HCT116 (cell line): ENCODE data around the gene RSAD1. TPM values are rescaled to one million over a fixed set of nuclear protein-coding genes. Genes with fewer than 3 reads are reported as not detected.

ENCODE experiments used
- ATAC-seq: fragments of 200-7000 bp; cut with Tn5 transposase; 2 replicates; pipeline ENCODE4 v1.9.1; 2020; ENCODE audit warnings: mild to moderate bottlenecking, moderate library complexity
- BruUV-seq: library from RNA; stranded (reverse); fragments of 400-500 nt; replicated peaks from 2 replicates; lab custom pipeline; 2021; lab: Mats Ljungman, UMichigan
- CTCF ChIA-PET: fragments of 300-600 bp; sonication (Branson Sonifier 250); formaldehyde crosslinking; loops from one replicate; lab custom pipeline; 2021; ENCODE audit warnings: antibody characterized with exemption; lab: Charles Lee
- POLR2A ChIA-PET: fragments of 300-600, 350-600 bp; sonication (Branson Sonifier 250); formaldehyde crosslinking; loops from one replicate; lab custom pipeline; 2021; ENCODE audit warnings: antibody characterized with exemption; lab: Charles Lee
- RAD21 ChIA-PET, 2 experiments: fragments of 300-600 bp; sonication (Branson Sonifier 250); formaldehyde crosslinking; loops; one replicate each; lab custom pipeline; 2023; ENCODE audit warnings: low total read pairs in 2 of 2; ENCODE audit not compliant: uncharacterized antibody in 2 of 2, unreplicated experiment in 2 of 2, low non-redundant PET in 1 of 2; lab: Charles Lee
- DNase-seq: peaks from one replicate; pipeline ENCODE4 v3.0.0-alpha.2; 2010; ENCODE audit warnings: low read depth, low spot score
- H2AFZ ChIP-seq: fragments of 200-600 bp; shearing (Covaris generic), sonication (generic); 2 replicates; pipeline ENCODE4 v1.6.1; 2017; ENCODE audit warnings: low read depth, mixed run types, mixed read lengths, antibody characterized with exemption, low read length; ENCODE audit not compliant: poor library complexity, severe bottlenecking
- H3K27ac ChIP-seq: 2 replicates; pipeline ENCODE4 v1.5.1; 2012; ENCODE audit warnings: low read depth, low read length
- H3K27me3 ChIP-seq: fragments of 200-600 bp; sonication (generic); 2 replicates; pipeline ENCODE4 v1.6.1; 2016; ENCODE audit warnings: mixed run types, low read length, mixed read lengths; ENCODE audit not compliant: insufficient read depth
- H3K36me3 ChIP-seq, 2 experiments: fragments of 200-500 bp in 1 of 2; fragments of 200-600 bp in 1 of 2; sonication (Bioruptor generic) in 1 of 2; sonication (generic) in 1 of 2; 2 replicates each; pipeline versions ENCODE4 v1.5.1 to v1.6.1; 2014 to 2016; ENCODE audit warnings: low read length in 2 of 2, inconsistent platforms in 1 of 2, mixed read lengths in 1 of 2, mixed run types in 1 of 2; ENCODE audit not compliant: insufficient read depth in 2 of 2, control insufficient read depth in 1 of 2
- H3K4me1 ChIP-seq, 2 experiments: fragments of 200-600 bp in 1 of 2; sonication (generic) in 1 of 2; 2 replicates each; pipeline versions ENCODE4 v1.5.1 to v1.6.1; 2012 to 2017; ENCODE audit warnings: low read length in 2 of 2, inconsistent platforms in 1 of 2, mild to moderate bottlenecking in 1 of 2, mixed read lengths in 1 of 2, mixed run types in 1 of 2, moderate library complexity in 1 of 2; ENCODE audit not compliant: insufficient read depth in 2 of 2, control insufficient read depth in 1 of 2
- H3K4me2 ChIP-seq: fragments of 200-600 bp; sonication (generic); 2 replicates; pipeline ENCODE4 v1.6.1; 2017; ENCODE audit warnings: mixed run types, low read length, mixed read lengths
- H3K4me3 ChIP-seq, 2 experiments: fragments of 200-600 bp in 1 of 2; sonication (generic) in 1 of 2; replicated peaks in 1 of 2; 2 replicates each; pipeline ENCODE4 v1.5.1; 2011 to 2016; ENCODE audit warnings: low read length in 2 of 2, control low read depth in 1 of 2, low read depth in 1 of 2, mild to moderate bottlenecking in 1 of 2, mixed read lengths in 1 of 2, mixed run types in 1 of 2
- H3K79me2 ChIP-seq: fragments of 200-600 bp; sonication (generic); 2 replicates; pipeline ENCODE4 v1.6.1; 2017; ENCODE audit warnings: mild to moderate bottlenecking, mixed run types, low read length, moderate library complexity, mixed read lengths; ENCODE audit not compliant: insufficient read depth
- H3K9ac ChIP-seq: fragments of 200-600 bp; sonication (generic); 2 replicates; pipeline ENCODE4 v1.6.1; 2016; ENCODE audit warnings: low read length, mixed read lengths
- H3K9me2 ChIP-seq: fragments of 200-600 bp; sonication (generic), shearing (Covaris generic); 2 replicates; pipeline ENCODE4 v1.6.1; 2017; ENCODE audit warnings: mixed run types, mild to moderate bottlenecking, moderate library complexity; ENCODE audit not compliant: insufficient read depth
- H3K9me3 ChIP-seq, 2 experiments: fragments of 200-500 bp in 1 of 2; fragments of 200-600 bp in 1 of 2; sonication (Bioruptor generic) in 1 of 2; sonication (generic) in 1 of 2; 2 replicates each; pipeline ENCODE4 v1.6.1; 2014 to 2017; ENCODE audit warnings: low read length in 2 of 2, mixed read lengths in 2 of 2, inconsistent platforms in 1 of 2, low read depth in 1 of 2, mild to moderate bottlenecking in 1 of 2, mixed run types in 1 of 2, moderate library complexity in 1 of 2; ENCODE audit not compliant: control insufficient read depth in 1 of 2, insufficient read depth in 1 of 2
- H4K20me1 ChIP-seq: fragments of 200-600 bp; sonication (generic), shearing (Covaris generic); 2 replicates; pipeline ENCODE4 v1.6.1; 2017; ENCODE audit warnings: mixed run types, mild to moderate bottlenecking, moderate library complexity; ENCODE audit not compliant: insufficient read depth
- CBX3 ChIP-seq: IDR thresholded peaks from 2 replicates; pipeline ENCODE4 v1.6.1; 2012; ENCODE audit warnings: low read depth
- EGR1 ChIP-seq: IDR thresholded peaks from 2 replicates; pipeline ENCODE4 v1.6.1; 2012; ENCODE audit warnings: low read depth
- EZH2 ChIP-seq: fragments of 200-600 bp; sonication (generic); IDR thresholded peaks from 2 replicates; pipeline ENCODE4 v1.6.1; 2017; ENCODE audit warnings: antibody characterized with exemption, mixed run types
- EZH2phosphoT487 ChIP-seq: fragments of 200-600 bp; IDR thresholded peaks from 2 replicates; pipeline ENCODE4 v1.6.1; 2018; ENCODE audit warnings: antibody characterized with exemption, borderline replicate concordance
- FOSL1 ChIP-seq: IDR thresholded peaks from 2 replicates; pipeline ENCODE4 v1.6.1; 2012; ENCODE audit warnings: low read depth
- JUND ChIP-seq: IDR thresholded peaks from 2 replicates; pipeline ENCODE4 v1.6.1; 2012
- POLR2A ChIP-seq: IDR thresholded peaks from 2 replicates; pipeline ENCODE4 v1.7.0; 2011; ENCODE audit warnings: borderline replicate concordance; ENCODE audit not compliant: insufficient read depth, insufficient read length; ENCODE audit errors: extremely low read depth
- POLR2AphosphoS5 ChIP-seq: IDR thresholded peaks from 2 replicates; pipeline ENCODE4 v1.6.1; 2011; ENCODE audit warnings: mild to moderate bottlenecking, low read depth, low read length, moderate library complexity
- RAD21 ChIP-seq: IDR thresholded peaks from 2 replicates; pipeline ENCODE4 v1.6.1; 2012; ENCODE audit warnings: low read depth, mild to moderate bottlenecking
- SIN3A ChIP-seq: IDR thresholded peaks from 2 replicates; pipeline ENCODE4 v1.6.1; 2012; ENCODE audit warnings: low read depth
- SP1 ChIP-seq: IDR thresholded peaks from 2 replicates; pipeline ENCODE4 v1.6.1; 2012; ENCODE audit warnings: low read depth
- YY1 ChIP-seq: IDR thresholded peaks from 2 replicates; pipeline ENCODE4 v1.6.1; 2011; ENCODE audit warnings: low read length, low read depth, moderate library complexity, mild to moderate bottlenecking; ENCODE audit not compliant: insufficient replicate concordance; ENCODE audit errors: extremely low read depth
- intact Hi-C: fragments of 100-400 bp; cut with micrococcal nuclease; formaldehyde crosslinking; loops from 2 replicates; pipeline ENCODE4 v1.10.0; 2022
- total RNA-seq: library from RNA; stranded (reverse); gene quantifications from one replicate; pipeline ENCODE4 v1.2.1, GENCODE V29; 2021; ENCODE audit not compliant: unreplicated experiment
- TF ChIP-seq, protein P1 (sequence below): IDR thresholded peaks from 2 replicates; pipeline ENCODE4 v1.6.1; 2012; ENCODE audit warnings: low read depth
- TF ChIP-seq, protein P2 (sequence below): IDR thresholded peaks from 2 replicates; pipeline ENCODE4 v1.6.1; 2011; ENCODE audit warnings: mild to moderate bottlenecking, low read length, moderate library complexity; ENCODE audit not compliant: insufficient replicate concordance; ENCODE audit errors: extremely low read depth

Gene RSAD1
- total RNA-seq, 1 experiment from 2014 or later: 82.7 TPM

GRCh38 chr17:50518384-50519023, 39.8 kb downstream of the RSAD1 start:
- ChIA-PET POLR2A (no interaction called here), RAD21 (no interaction called here)
- BruUV-seq: no TSS peak
- TF ChIP-seq POLR2AphosphoS5 (no peak), FOSL1 (no peak), SIN3A (no peak), YY1 (no peak), POLR2A (no peak), EZH2phosphoT487 (no peak), EZH2 (no peak), SP1 (no peak), JUND (no peak), RAD21 (no peak), EGR1 (no peak), CBX3 (no peak)
- TF ChIP-seq, protein P1, sequence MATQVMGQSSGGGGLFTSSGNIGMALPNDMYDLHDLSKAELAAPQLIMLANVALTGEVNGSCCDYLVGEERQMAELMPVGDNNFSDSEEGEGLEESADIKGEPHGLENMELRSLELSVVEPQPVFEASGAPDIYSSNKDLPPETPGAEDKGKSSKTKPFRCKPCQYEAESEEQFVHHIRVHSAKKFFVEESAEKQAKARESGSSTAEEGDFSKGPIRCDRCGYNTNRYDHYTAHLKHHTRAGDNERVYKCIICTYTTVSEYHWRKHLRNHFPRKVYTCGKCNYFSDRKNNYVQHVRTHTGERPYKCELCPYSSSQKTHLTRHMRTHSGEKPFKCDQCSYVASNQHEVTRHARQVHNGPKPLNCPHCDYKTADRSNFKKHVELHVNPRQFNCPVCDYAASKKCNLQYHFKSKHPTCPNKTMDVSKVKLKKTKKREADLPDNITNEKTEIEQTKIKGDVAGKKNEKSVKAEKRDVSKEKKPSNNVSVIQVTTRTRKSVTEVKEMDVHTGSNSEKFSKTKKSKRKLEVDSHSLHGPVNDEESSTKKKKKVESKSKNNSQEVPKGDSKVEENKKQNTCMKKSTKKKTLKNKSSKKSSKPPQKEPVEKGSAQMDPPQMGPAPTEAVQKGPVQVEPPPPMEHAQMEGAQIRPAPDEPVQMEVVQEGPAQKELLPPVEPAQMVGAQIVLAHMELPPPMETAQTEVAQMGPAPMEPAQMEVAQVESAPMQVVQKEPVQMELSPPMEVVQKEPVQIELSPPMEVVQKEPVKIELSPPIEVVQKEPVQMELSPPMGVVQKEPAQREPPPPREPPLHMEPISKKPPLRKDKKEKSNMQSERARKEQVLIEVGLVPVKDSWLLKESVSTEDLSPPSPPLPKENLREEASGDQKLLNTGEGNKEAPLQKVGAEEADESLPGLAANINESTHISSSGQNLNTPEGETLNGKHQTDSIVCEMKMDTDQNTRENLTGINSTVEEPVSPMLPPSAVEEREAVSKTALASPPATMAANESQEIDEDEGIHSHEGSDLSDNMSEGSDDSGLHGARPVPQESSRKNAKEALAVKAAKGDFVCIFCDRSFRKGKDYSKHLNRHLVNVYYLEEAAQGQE: no peak
- TF ChIP-seq, protein P2, sequence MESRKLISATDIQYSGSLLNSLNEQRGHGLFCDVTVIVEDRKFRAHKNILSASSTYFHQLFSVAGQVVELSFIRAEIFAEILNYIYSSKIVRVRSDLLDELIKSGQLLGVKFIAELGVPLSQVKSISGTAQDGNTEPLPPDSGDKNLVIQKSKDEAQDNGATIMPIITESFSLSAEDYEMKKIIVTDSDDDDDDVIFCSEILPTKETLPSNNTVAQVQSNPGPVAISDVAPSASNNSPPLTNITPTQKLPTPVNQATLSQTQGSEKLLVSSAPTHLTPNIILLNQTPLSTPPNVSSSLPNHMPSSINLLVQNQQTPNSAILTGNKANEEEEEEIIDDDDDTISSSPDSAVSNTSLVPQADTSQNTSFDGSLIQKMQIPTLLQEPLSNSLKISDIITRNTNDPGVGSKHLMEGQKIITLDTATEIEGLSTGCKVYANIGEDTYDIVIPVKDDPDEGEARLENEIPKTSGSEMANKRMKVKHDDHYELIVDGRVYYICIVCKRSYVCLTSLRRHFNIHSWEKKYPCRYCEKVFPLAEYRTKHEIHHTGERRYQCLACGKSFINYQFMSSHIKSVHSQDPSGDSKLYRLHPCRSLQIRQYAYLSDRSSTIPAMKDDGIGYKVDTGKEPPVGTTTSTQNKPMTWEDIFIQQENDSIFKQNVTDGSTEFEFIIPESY: no peak
- TF ChIP-seq, all 23 proteins: peak for 0
- H2AFZ ChIP-seq: peak overlapping the region; percentile 41
- CTCF ChIA-PET: no interaction called here
- no peaks in the 10 kb centered on the region for H3K9me3 ChIP-seq
- peaks cover 0 to 6% of the 10 kb centered on the region in 2 experiments; a peak in 1 of 4 replicates for H3K4me1 ChIP-seq
- no peaks in the 10 kb centered on the region for H3K79me2 ChIP-seq
- H3K4me2 ChIP-seq: no peak overlapping the region
- ATAC-seq: peak; percentile 26; the same call in 1 of the 2 replicates
- no peak overlapping the region for H3K9ac ChIP-seq
- no peaks in the 10 kb centered on the region for H3K27me3 ChIP-seq
- H3K4me3 ChIP-seq: no peak overlapping the region
- no peak overlapping the region for H3K27ac ChIP-seq
- DNase-seq: no peak
- H3K9me2 ChIP-seq: no peaks in the 10 kb centered on the region
- H4K20me1 ChIP-seq: no peaks in the 10 kb centered on the region
- intact Hi-C loops: no loop called here
- H3K36me3 ChIP-seq: no peaks in the 10 kb centered on the region
